Measurements from ENCODE around the gene LMNA. TPM values are rescaled to one million over a fixed set of nuclear protein-coding genes. Genes with fewer than 3 reads are reported as not detected.
A peak's percentile ranks its signal among the peaks of the same experiment; 100 is the strongest.

The LMNA gene
- total RNA-seq, 4 donors from 2014 or later, result 201 to 295 (median 211) TPM

DNA sequence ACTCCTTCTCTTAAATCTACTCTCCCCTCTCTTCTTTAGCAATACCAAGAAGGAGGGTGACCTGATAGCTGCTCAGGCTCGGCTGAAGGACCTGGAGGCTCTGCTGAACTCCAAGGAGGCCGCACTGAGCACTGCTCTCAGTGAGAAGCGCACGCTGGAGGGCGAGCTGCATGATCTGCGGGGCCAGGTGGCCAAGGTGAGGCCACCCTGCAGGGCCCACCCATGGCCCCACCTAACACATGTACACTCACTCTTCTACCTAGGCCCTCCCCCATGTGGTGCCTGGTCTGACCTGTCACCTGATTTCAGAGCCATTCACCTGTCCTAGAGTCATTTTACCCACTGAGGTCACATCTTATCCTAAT lies 16.0 kb downstream of the LMNA start:
- TF ChIP-seq, protein P1, sequence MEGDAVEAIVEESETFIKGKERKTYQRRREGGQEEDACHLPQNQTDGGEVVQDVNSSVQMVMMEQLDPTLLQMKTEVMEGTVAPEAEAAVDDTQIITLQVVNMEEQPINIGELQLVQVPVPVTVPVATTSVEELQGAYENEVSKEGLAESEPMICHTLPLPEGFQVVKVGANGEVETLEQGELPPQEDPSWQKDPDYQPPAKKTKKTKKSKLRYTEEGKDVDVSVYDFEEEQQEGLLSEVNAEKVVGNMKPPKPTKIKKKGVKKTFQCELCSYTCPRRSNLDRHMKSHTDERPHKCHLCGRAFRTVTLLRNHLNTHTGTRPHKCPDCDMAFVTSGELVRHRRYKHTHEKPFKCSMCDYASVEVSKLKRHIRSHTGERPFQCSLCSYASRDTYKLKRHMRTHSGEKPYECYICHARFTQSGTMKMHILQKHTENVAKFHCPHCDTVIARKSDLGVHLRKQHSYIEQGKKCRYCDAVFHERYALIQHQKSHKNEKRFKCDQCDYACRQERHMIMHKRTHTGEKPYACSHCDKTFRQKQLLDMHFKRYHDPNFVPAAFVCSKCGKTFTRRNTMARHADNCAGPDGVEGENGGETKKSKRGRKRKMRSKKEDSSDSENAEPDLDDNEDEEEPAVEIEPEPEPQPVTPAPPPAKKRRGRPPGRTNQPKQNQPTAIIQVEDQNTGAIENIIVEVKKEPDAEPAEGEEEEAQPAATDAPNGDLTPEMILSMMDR (IDR thresholded peaks at IDR 0.05), result no peak
- TF ChIP-seq POLR2A (IDR thresholded peaks at IDR 0.05), result no peak
- peaks cover 0 to 52% (median 0%) of the 10 kb centered on the region in 3 donors for H3K36me3 ChIP-seq
- no peak for DNase-seq
- no peaks in the 10 kb centered on the region for H3K9me3 ChIP-seq
- peaks cover 7 to 51% (median 36%) of the 10 kb centered on the region in 4 donors for H3K4me1 ChIP-seq
- peak overlapping the region in 3 of 4 donors; percentile 59 to 97 (median 88) for H3K27ac ChIP-seq
- H3K27me3 ChIP-seq, result no peaks in the 10 kb centered on the region
- H3K4me3 ChIP-seq, result no peak overlapping the region

- TF ChIP-seq POLR2A (IDR thresholded peaks at IDR 0.05), result no peak
- TF ChIP-seq, protein P1 (IDR thresholded peaks at IDR 0.05), result no peak
- Histone ChIP-seq H3K27me3 (no peaks in the 10 kb centered on the region), H3K36me3 (peaks cover 0 to 94% (median 0%) of the 10 kb centered on the region in 3 donors), H3K9me3 (no peaks in the 10 kb centered on the region), H3K27ac (no peak overlapping the region), H3K4me3 (no peak overlapping the region), H3K4me1 (peaks cover 0 to 9% (median 5%) of the 10 kb centered on the region in 4 donors)
- no peak for DNase-seq
These were observed 20.4 kb downstream of the LMNA start for GRCh38 chr1:156134716-156135435.

DNA sequence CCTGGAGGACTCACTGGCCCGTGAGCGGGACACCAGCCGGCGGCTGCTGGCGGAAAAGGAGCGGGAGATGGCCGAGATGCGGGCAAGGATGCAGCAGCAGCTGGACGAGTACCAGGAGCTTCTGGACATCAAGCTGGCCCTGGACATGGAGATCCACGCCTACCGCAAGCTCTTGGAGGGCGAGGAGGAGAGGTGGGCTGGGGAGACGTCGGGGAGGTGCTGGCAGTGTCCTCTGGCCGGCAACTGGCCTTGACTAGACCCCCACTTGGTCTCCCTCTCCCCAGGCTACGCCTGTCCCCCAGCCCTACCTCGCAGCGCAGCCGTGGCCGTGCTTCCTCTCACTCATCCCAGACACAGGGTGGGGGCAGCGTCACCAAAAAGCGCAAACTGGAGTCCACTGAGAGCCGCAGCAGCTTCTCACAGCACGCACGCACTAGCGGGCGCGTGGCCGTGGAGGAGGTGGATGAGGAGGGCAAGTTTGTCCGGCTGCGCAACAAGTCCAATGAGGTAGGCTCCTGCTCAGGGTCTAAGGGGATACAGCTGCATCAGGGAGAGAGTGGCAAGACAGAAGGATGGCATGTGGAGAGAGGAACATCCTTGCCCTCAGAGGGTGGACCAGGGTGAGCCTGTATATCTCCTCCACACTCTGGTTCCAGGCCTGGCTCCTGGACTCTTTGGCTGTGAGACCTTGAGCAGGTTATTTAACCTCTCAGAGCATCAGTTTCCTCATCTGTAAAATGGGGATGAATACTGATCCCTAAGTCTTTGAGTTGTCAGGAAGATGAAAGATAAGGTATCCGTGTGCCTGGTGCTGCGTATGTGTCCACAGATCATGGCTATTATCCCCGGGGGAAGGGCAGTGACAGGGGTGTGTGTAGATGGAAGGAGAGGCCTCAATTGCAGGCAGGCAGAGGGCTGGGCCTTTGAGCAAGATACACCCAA lies 21.7 kb downstream of the LMNA start:
- Histone ChIP-seq H3K4me3 (no peak overlapping the region), H3K9me3 (no peaks in the 10 kb centered on the region), H3K27me3 (no peaks in the 10 kb centered on the region), H3K36me3 (peaks cover 0 to 86% (median 0%) of the 10 kb centered on the region in 3 donors), H3K27ac (no peak overlapping the region), H3K4me1 (no peaks in the 10 kb centered on the region)
- no peak for DNase-seq
- TF ChIP-seq, protein P1 (IDR thresholded peaks at IDR 0.05), result no peak
- no peak for TF ChIP-seq POLR2A (IDR thresholded peaks at IDR 0.05)

DNA sequence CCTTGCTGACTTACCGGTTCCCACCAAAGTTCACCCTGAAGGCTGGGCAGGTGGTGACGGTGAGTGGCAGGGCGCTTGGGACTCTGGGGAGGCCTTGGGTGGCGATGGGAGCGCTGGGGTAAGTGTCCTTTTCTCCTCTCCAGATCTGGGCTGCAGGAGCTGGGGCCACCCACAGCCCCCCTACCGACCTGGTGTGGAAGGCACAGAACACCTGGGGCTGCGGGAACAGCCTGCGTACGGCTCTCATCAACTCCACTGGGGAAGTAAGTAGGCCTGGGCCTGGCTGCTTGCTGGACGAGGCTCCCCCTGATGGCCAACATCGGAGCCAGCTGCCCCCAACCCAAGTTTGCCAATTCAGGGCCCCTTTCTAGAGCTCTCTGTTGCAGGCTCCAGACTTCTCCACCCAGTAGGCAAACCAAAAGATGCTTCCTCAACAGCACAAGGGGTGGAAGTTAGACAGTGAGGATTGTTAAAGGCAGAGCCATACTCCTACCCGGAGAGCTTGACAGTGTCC lies 22.5 kb downstream of the LMNA start:
- no peaks in the 10 kb centered on the region for H3K4me1 ChIP-seq
- H3K27ac ChIP-seq, result no peak overlapping the region
- H3K9me3 ChIP-seq, result no peaks in the 10 kb centered on the region
- H3K4me3 ChIP-seq, result no peak overlapping the region
- DNase-seq, result no peak
- TF ChIP-seq POLR2A (IDR thresholded peaks at IDR 0.05), result no peak
- TF ChIP-seq, protein P1 (IDR thresholded peaks at IDR 0.05), result no peak
- peaks cover 0 to 78% (median 0%) of the 10 kb centered on the region in 3 donors for H3K36me3 ChIP-seq
- no peaks in the 10 kb centered on the region for H3K27me3 ChIP-seq

DNA sequence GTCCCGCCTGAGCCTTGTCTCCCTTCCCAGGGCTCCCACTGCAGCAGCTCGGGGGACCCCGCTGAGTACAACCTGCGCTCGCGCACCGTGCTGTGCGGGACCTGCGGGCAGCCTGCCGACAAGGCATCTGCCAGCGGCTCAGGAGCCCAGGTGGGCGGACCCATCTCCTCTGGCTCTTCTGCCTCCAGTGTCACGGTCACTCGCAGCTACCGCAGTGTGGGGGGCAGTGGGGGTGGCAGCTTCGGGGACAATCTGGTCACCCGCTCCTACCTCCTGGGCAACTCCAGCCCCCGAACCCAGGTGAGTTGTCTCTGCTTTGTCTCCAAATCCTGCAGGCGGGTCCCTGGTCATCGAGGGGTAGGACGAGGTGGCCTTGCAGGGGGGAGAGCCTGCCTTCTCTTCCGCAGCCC lies 24.0 kb downstream of the LMNA start:
- Histone ChIP-seq H3K27ac (no peak overlapping the region), H3K36me3 (peaks cover 0 to 63% (median 0%) of the 10 kb centered on the region in 3 donors)
- TF ChIP-seq, protein P1 (IDR thresholded peaks at IDR 0.05), result no peak
- TF ChIP-seq POLR2A (IDR thresholded peaks at IDR 0.05), result no peak

More for the DNA sequence above, 24.0 kb downstream of the LMNA start:
- no peaks in the 10 kb centered on the region for H3K27me3 ChIP-seq
- DNase-seq, result no peak
- no peak overlapping the region for H3K4me3 ChIP-seq
- no peaks in the 10 kb centered on the region for H3K4me1 ChIP-seq
- no peaks in the 10 kb centered on the region for H3K9me3 ChIP-seq

All from Peyer's patch (tissue), 4 donors.